Endodermal cell (in vitro differentiated cells): ENCODE measurements around the gene GNAT1. TPM values are rescaled to one million over a fixed set of nuclear protein-coding genes. Genes with fewer than 3 reads are reported as not detected.

Source experiments
- DNase-seq: peaks from one replicate; pipeline ENCODE4 v3.0.0-alpha.2; 2017
- H3K27ac ChIP-seq: 2 replicates; pipeline ENCODE4 v1.5.1; 2013; ENCODE audit warnings: mild to moderate bottlenecking, low read depth, low read length, moderate library complexity
- H3K27me3 ChIP-seq: 2 replicates; pipeline ENCODE4 v1.6.1; 2013; ENCODE audit warnings: mild to moderate bottlenecking, low read length, moderate library complexity; ENCODE audit not compliant: insufficient read depth, control insufficient read depth, poor library complexity, severe bottlenecking
- H3K36me3 ChIP-seq: 2 replicates; pipeline ENCODE4 v1.7.0; 2013; ENCODE audit warnings: mild to moderate bottlenecking, low read length, moderate library complexity; ENCODE audit not compliant: control insufficient read depth, insufficient read depth
- H3K4me1 ChIP-seq: one replicate; pipeline ENCODE4 v1.7.0; 2013; ENCODE audit warnings: low read length; ENCODE audit not compliant: control insufficient read depth, insufficient read depth
- H3K4me3 ChIP-seq: 2 replicates; pipeline ENCODE4 v1.5.1; 2013; ENCODE audit warnings: mild to moderate bottlenecking, low read length, moderate library complexity
- H3K9ac ChIP-seq: 2 replicates; pipeline ENCODE4 v1.6.1; 2013; ENCODE audit warnings: mild to moderate bottlenecking, low read length, moderate library complexity; ENCODE audit not compliant: poor library complexity, severe bottlenecking; ENCODE audit errors: extremely low read depth
- H3K9me3 ChIP-seq: 2 replicates; pipeline ENCODE4 v1.6.1; 2013; ENCODE audit warnings: mild to moderate bottlenecking, low read length, moderate library complexity; ENCODE audit not compliant: control insufficient read depth
- H3K27ac Mint-ChIP-seq: 2 replicates; pipeline ENCODE4 v1.8.0; 2020; ENCODE audit warnings: mixed read lengths
- H3K27me3 Mint-ChIP-seq: 2 replicates; pipeline ENCODE4 v1.8.0; 2021; ENCODE audit warnings: mild to moderate bottlenecking, mixed read lengths; ENCODE audit not compliant: insufficient read depth
- H3K36me3 Mint-ChIP-seq: 2 replicates; pipeline ENCODE4 v1.8.0; 2020; ENCODE audit warnings: low read depth, mixed read lengths
- H3K4me1 Mint-ChIP-seq: 2 replicates; pipeline ENCODE4 v1.8.0; 2020; ENCODE audit warnings: mixed read lengths
- H3K4me3 Mint-ChIP-seq: 2 replicates; pipeline ENCODE4 v1.8.0; 2020; ENCODE audit warnings: mild to moderate bottlenecking, moderate library complexity, mixed read lengths
- H3K9me3 Mint-ChIP-seq: 2 replicates; pipeline ENCODE4 v1.8.0; 2020; ENCODE audit warnings: mild to moderate bottlenecking, mixed read lengths
- WGBS, 2 experiments: methylation state at CpG; one replicate each; pipeline versions ENCODE4 v1.1.5 to v1.1.7; 2013; ENCODE audit warnings: missing lambda C conversion rate in 2 of 2, mixed read lengths in 1 of 2; ENCODE audit not compliant: insufficient coverage in 1 of 2, insufficient read length in 1 of 2; 5-methylcytosine and 5-hydroxymethylcytosine counted together
- total RNA-seq, 2 donors: library from RNA; stranded (reverse); fragmentation: NEBNext Ultra II Directional in 1 of 2; extraction: Animal tissue kit (Norgen Biotek cat#: 25700) in 1 of 2; gene quantifications; 2 replicates in 1 of 2; 3 replicates in 1 of 2; pipeline ENCODE4 v1.2.1, GENCODE V29; 2021
- TF ChIP-seq, protein P1 (sequence below): fragments of 200-600 bp; sonication (generic); conservative IDR thresholded peaks from 2 replicates; pipeline ENCODE4 v1.5.0; 2021; ENCODE audit warnings: antibody characterized with exemption, mild to moderate bottlenecking

GNAT1 gene
- total RNA-seq, 2 donors from 2014 or later = 0.42 to 1.2 TPM

DNA sequence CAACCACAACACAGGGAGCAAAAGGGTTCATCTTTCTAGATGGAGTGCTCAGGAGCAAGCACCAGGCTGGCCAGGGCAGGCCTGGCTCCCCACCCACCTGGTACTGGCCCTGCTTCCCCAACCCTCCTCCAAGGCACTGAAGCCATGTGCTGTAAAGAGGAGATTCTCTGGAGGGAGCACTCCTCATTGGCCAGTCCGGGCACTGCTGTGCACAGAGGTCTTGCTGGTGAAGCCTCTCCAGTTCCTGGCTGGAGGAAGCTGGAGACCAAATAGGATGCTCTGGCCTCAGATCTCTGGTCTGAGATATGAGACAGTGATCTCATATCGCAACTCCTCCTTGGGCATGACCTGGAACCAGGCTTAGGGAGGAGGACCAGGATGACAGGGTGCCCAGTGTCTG, 44.0 kb upstream of the GNAT1 start:
- H3K9me3 Mint-ChIP-seq = no peaks in the 10 kb centered on the region
- no peak overlapping the region for H3K9ac ChIP-seq
- no peaks in the 10 kb centered on the region for H3K9me3 ChIP-seq
- 63 to 97% methylated on average over 1 to 2 of the region's 2 CpGs for WGBS, 2 experiments
- H3K4me3 ChIP-seq = no peak overlapping the region
- TF ChIP-seq, protein P1, sequence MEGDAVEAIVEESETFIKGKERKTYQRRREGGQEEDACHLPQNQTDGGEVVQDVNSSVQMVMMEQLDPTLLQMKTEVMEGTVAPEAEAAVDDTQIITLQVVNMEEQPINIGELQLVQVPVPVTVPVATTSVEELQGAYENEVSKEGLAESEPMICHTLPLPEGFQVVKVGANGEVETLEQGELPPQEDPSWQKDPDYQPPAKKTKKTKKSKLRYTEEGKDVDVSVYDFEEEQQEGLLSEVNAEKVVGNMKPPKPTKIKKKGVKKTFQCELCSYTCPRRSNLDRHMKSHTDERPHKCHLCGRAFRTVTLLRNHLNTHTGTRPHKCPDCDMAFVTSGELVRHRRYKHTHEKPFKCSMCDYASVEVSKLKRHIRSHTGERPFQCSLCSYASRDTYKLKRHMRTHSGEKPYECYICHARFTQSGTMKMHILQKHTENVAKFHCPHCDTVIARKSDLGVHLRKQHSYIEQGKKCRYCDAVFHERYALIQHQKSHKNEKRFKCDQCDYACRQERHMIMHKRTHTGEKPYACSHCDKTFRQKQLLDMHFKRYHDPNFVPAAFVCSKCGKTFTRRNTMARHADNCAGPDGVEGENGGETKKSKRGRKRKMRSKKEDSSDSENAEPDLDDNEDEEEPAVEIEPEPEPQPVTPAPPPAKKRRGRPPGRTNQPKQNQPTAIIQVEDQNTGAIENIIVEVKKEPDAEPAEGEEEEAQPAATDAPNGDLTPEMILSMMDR = no peak
- H3K4me3 Mint-ChIP-seq = no peak overlapping the region
- H3K27ac ChIP-seq = no peak overlapping the region
- DNase-seq = no peak
- H3K27me3 ChIP-seq = no peaks in the 10 kb centered on the region
- H3K27me3 Mint-ChIP-seq = no peaks in the 10 kb centered on the region
- peaks cover 11% of the 10 kb centered on the region for H3K4me1 Mint-ChIP-seq
- no peaks in the 10 kb centered on the region for H3K36me3 ChIP-seq
- peaks cover 2% of the 10 kb centered on the region for H3K4me1 ChIP-seq
- H3K36me3 Mint-ChIP-seq = no peaks in the 10 kb centered on the region
- H3K27ac Mint-ChIP-seq = no peak overlapping the region

DNA sequence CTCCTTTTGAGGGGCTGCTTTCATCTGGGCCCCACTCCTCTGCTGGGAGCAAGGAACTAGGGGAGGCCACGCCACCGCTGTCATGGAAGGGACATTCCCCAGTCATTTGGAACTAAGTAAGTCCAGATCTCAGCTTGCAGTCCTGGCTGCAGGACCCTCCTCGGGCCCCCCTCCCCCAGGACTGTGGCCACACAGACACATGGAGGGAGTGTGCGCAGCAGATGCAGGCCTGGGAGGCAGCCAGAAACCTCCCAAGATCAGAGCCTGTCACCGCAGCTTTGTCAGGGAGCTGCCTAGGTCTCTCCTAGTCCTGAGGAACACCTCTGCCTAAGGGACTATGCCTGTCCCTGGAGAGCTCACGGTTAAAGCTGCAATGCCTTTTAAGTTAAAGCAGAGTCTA, 43.5 kb upstream of the GNAT1 start:
- H3K27ac ChIP-seq = no peak overlapping the region
- H3K27me3 ChIP-seq = peaks cover under 1% of the 10 kb centered on the region
- TF ChIP-seq, protein P1 = no peak
- no peak overlapping the region for H3K4me3 ChIP-seq
- Mint-ChIP-seq H3K4me1 (peaks cover 11% of the 10 kb centered on the region), H3K9me3 (no peaks in the 10 kb centered on the region), H3K27ac (no peak overlapping the region), H3K36me3 (no peaks in the 10 kb centered on the region), H3K27me3 (peaks cover under 1% of the 10 kb centered on the region), H3K4me3 (no peak overlapping the region)
- 84 to 88% methylated on average over 5 to 6 of the region's 6 CpGs for WGBS, 2 experiments
- H3K9ac ChIP-seq = no peak overlapping the region
- H3K9me3 ChIP-seq = no peaks in the 10 kb centered on the region
- peaks cover 2% of the 10 kb centered on the region for H3K4me1 ChIP-seq
- DNase-seq = no peak
- no peaks in the 10 kb centered on the region for H3K36me3 ChIP-seq

DNA sequence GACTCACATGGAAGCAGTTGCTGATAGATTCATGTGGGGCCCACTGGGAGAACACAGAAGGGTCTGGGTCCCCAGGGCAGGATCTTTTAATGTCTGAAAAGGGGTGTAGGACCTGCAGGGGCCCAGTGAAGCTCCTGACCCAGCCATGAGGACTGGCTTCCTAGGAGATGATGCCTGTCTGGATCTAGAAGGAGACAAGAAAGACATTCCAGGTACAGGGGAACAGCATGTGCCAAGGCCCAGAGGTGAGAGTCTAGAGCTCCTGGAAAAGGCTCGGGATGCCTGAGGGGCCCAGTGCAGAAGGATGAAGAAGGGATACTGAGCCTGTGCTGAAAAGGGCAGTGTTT, 41.0 kb upstream of the GNAT1 start:
- no peak overlapping the region for H3K4me3 ChIP-seq
- H3K27ac Mint-ChIP-seq = no peak overlapping the region
- no peak overlapping the region for H3K4me3 Mint-ChIP-seq

More for the DNA sequence above, 41.0 kb upstream of the GNAT1 start:
- Mint-ChIP-seq H3K4me1 (peaks cover 9% of the 10 kb centered on the region), H3K36me3 (no peaks in the 10 kb centered on the region), H3K27me3 (peaks cover 15% of the 10 kb centered on the region), H3K9me3 (no peaks in the 10 kb centered on the region)
- Histone ChIP-seq H3K9ac (no peak overlapping the region), H3K27ac (no peak overlapping the region), H3K36me3 (no peaks in the 10 kb centered on the region), H3K27me3 (peaks cover 18% of the 10 kb centered on the region), H3K9me3 (no peaks in the 10 kb centered on the region), H3K4me1 (no peaks in the 10 kb centered on the region)
- DNase-seq = no peak
- 88 to 92% methylated on average over 1 of the region's 1 CpG for WGBS, 2 experiments
- TF ChIP-seq, protein P1 = no peak
